Measurements from ENCODE around the gene LRRK1.
A peak's percentile ranks its signal among the peaks of the same experiment; 100 is the strongest.

The LRRK1 gene

DNA sequence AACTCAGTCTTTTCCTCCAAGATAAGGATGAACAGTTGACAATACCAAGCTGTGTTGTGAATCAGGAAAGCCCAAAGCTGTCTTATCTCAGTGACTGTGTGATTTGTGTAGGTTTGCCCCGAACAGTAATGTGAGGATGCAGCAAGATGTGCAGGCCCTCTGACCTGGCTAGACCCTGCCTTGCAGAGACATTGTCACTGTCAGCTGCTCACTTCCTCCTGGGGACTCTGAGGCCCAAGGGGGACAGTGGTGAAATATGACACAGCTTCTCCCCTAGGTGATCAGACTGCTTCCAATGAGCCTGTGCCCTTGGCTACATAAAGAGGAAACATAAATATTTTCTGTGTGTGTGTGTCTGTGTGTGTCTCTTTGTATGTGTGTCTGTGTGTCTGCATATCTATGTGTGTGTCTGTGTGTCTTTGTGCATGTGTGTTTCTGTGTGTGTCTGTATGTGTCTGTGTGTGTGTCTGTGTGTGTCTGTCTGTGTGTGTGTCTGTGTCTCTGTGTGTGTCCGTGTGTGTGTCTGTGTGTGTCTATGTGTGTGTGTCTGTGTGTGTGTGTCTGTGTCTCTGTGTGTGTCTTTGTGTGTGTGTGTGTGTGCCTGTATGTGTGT is 21.7 kb downstream of the LRRK1 start:
- Histone ChIP-seq H3K4me3 (replicated peaks; ENCODE audit: low read depth, low read length) (peak overlapping the region; percentile 23; the same call in 1 of the 2 replicates), H3K36me3 (ENCODE audit: control insufficient read depth, insufficient read depth, low read length) (peaks cover 3% of the 10 kb centered on the region), H3K27me3 (replicated peaks; ENCODE audit: control insufficient read depth, insufficient read depth, low read length) (no peaks in the 10 kb centered on the region)
- DNase-seq (ENCODE audit: extremely low read depth, insufficient read length), result peak; percentile 53
- TF ChIP-seq, protein P1, sequence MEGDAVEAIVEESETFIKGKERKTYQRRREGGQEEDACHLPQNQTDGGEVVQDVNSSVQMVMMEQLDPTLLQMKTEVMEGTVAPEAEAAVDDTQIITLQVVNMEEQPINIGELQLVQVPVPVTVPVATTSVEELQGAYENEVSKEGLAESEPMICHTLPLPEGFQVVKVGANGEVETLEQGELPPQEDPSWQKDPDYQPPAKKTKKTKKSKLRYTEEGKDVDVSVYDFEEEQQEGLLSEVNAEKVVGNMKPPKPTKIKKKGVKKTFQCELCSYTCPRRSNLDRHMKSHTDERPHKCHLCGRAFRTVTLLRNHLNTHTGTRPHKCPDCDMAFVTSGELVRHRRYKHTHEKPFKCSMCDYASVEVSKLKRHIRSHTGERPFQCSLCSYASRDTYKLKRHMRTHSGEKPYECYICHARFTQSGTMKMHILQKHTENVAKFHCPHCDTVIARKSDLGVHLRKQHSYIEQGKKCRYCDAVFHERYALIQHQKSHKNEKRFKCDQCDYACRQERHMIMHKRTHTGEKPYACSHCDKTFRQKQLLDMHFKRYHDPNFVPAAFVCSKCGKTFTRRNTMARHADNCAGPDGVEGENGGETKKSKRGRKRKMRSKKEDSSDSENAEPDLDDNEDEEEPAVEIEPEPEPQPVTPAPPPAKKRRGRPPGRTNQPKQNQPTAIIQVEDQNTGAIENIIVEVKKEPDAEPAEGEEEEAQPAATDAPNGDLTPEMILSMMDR (IDR thresholded peaks at IDR 0.05; ENCODE audit: insufficient read depth, low read length, poor library complexity, severe bottlenecking), result no peak

DNA sequence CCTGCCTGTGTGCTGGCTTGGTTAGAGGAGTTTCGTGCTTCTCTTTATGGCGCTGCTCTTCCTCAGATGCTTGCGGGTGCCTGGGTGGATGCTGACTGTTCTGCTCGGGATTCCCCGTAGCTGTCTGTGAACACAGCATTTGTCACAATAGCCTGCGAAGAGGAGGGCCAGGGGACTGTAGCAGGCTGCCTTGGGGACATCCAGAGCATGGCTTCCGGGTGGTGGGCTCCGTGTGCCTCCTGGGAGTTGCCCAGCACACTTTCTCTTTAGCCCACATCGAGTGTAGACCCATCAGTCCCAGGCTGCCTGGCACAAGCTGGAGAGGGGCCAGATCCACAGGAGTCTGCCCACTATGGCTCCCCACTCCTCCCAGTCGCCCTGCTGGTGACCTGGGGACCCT is 22.4 kb downstream of the LRRK1 start:
- Histone ChIP-seq H3K4me3 (replicated peaks; ENCODE audit: low read depth, low read length) (0 out of 2 replicates have a peak overlapping the region, but pooled peaks have one; percentile 4), H3K27me3 (replicated peaks; ENCODE audit: control insufficient read depth, insufficient read depth, low read length) (no peaks in the 10 kb centered on the region), H3K36me3 (ENCODE audit: control insufficient read depth, insufficient read depth, low read length) (peaks cover 3% of the 10 kb centered on the region)
- TF ChIP-seq, protein P1 (IDR thresholded peaks at IDR 0.05; ENCODE audit: insufficient read depth, low read length, poor library complexity, severe bottlenecking), result no peak
- DNase-seq (ENCODE audit: extremely low read depth, insufficient read length), result peak; percentile 68

DNA sequence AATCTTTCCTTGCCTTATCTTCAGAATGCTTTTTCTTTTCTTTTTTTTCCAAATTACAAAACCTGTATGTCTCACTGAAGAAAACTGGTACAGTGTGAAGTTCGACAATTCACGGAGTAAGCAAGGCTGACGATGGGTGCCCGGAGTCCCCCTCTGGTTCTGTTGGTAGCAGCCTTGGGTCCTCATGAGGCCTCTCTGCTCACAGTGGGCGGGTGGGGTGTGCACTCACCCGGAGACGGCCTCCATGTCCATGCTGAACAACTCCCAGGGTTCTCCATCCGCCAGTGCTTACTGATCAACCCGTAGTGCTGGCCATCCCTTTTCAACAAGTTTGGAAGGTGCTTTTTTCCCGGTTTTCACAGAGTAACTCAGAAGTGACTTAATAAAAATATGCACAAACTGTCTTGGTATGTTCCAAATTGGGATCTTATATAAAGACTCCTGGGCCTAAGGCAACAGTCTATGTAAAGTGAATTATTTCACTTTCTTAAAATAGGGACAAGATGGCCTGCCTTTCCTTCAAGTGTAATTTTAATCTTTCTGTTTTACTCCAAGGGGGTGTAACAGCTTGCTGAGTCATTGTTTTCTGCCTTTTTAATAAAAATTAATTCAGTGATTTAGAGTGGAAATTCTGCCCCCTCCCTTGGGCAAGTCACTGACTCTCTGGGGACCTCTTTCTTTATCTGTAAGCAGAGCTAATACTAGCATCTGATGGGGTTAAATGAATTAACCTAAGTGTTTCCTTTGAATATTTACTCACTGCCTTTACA is 23.7 kb downstream of the LRRK1 start:
- peak; percentile 44 for DNase-seq (ENCODE audit: extremely low read depth, insufficient read length)
- H3K27me3 ChIP-seq (replicated peaks; ENCODE audit: control insufficient read depth, insufficient read depth, low read length), result no peaks in the 10 kb centered on the region
- peaks cover 2% of the 10 kb centered on the region; the same call in 1 of the 2 replicates for H3K36me3 ChIP-seq (ENCODE audit: control insufficient read depth, insufficient read depth, low read length)
- H3K4me3 ChIP-seq (replicated peaks; ENCODE audit: low read depth, low read length), result no peak overlapping the region
- TF ChIP-seq, protein P1 (IDR thresholded peaks at IDR 0.05; ENCODE audit: insufficient read depth, low read length, poor library complexity, severe bottlenecking), result no peak

DNA sequence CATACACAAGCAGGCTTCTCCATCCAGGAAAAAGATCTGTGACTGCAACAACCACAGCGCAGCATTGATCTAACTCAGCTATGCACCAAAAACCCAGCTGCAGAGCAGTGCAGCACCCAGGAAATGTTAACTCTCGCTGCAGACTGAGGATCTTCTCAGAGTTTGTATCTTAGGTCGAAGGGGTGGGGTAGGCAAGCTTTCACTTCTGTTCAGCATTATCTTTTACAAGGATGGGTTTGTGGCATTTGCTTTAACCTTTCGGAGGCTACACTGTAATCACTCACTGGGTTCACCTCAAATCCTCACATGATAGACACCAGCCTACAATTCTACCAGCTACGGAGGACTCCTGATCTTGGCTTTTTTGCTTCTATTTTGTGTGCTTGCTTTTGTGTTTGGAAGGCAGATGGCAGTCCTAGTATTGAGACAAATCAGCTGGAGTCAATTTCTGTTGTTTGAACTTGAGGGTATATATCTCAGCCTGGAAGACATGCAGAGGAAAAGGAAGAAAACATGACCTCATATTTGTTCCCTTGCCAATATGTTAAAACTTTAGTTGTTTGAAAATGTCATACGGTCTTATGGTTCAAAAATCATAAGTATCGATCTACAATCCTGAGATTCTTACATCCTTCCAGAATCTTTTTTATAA is 25.2 kb downstream of the LRRK1 start:
- TF ChIP-seq, protein P1 (IDR thresholded peaks at IDR 0.05; ENCODE audit: insufficient read depth, low read length, poor library complexity, severe bottlenecking), result no peak
- Histone ChIP-seq H3K36me3 (ENCODE audit: control insufficient read depth, insufficient read depth, low read length) (peaks cover 4% of the 10 kb centered on the region; the same call in 1 of the 2 replicates), H3K4me3 (replicated peaks; ENCODE audit: low read depth, low read length) (no peak overlapping the region)

DNA sequence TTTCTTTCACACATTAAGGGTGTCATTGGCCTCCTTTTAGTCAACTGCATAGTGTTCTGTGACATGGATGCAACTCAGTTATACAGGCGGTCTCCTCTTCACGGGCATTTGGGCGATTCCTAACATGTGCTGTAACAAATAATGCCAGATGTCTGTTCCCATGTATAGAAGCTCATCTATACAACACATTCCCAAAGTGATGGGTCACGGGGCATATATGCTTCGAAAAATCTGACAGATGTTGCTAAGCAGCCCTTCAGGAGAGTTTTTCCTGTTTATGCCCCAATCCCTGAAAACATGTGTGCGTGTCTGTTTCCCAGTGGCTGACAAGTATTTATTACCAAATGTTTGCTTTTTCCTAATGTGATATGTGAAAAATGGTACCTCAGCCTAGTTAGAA is 25.8 kb downstream of the LRRK1 start:
- no peaks in the 10 kb centered on the region for H3K27me3 ChIP-seq (replicated peaks; ENCODE audit: control insufficient read depth, insufficient read depth, low read length)
- no peak for DNase-seq (ENCODE audit: extremely low read depth, insufficient read length)
- peaks cover 4% of the 10 kb centered on the region; the same call in 1 of the 2 replicates for H3K36me3 ChIP-seq (ENCODE audit: control insufficient read depth, insufficient read depth, low read length)
- H3K4me3 ChIP-seq (replicated peaks; ENCODE audit: low read depth, low read length), result no peak overlapping the region
- TF ChIP-seq, protein P1 (IDR thresholded peaks at IDR 0.05; ENCODE audit: insufficient read depth, low read length, poor library complexity, severe bottlenecking), result no peak

More for the DNA sequence above, 25.2 kb downstream of the LRRK1 start:
- no peaks in the 10 kb centered on the region for H3K27me3 ChIP-seq (replicated peaks; ENCODE audit: control insufficient read depth, insufficient read depth, low read length)
- DNase-seq (ENCODE audit: extremely low read depth, insufficient read length), result no peak

Measured in GM06990 (cell line).